Neural cell (in vitro differentiated cells): ENCODE data around the gene CIB4. TPM values are rescaled to one million over a fixed set of nuclear protein-coding genes. Genes with fewer than 3 reads are reported as not detected.

Experiments
- H2AFZ ChIP-seq: fragments of 200-600, 300-800 bp; sonication (generic), shearing (Covaris generic); 2 replicates; pipeline ENCODE4 v1.6.0; 2014; ENCODE audit warnings: low read depth, mild to moderate bottlenecking, antibody characterized with exemption, low read length, moderate library complexity
- H3F3A ChIP-seq: fragments of 200-600 bp; shearing (Covaris generic); 2 replicates; pipeline ENCODE4 v1.6.1; 2016; ENCODE audit warnings: mild to moderate bottlenecking, moderate library complexity, mixed read lengths, antibody characterized with exemption, low read length; ENCODE audit not compliant: insufficient read depth, poor library complexity, severe bottlenecking
- H3K27ac ChIP-seq: fragments of 200-600, 300-800 bp; sonication (generic), shearing (Covaris generic); 2 replicates; pipeline ENCODE4 v1.5.1; 2014; ENCODE audit warnings: mild to moderate bottlenecking, low read length, moderate library complexity
- H3K27me3 ChIP-seq: fragments of 300-800, 200-600 bp; sonication (generic), shearing (Covaris generic); 2 replicates; pipeline ENCODE4 v1.6.0; 2014; ENCODE audit warnings: mild to moderate bottlenecking, low read depth, low read length, moderate library complexity; ENCODE audit not compliant: insufficient read depth
- H3K36me3 ChIP-seq: fragments of 300-800, 200-600 bp; sonication (generic), shearing (Covaris generic); 2 replicates; pipeline ENCODE4 v1.5.1; 2014; ENCODE audit warnings: mild to moderate bottlenecking, antibody characterized with exemption, low read length, moderate library complexity; ENCODE audit not compliant: insufficient read depth
- H3K4me2 ChIP-seq: fragments of 300-800, 200-600 bp; sonication (generic), shearing (Covaris generic); 2 replicates; pipeline ENCODE4 v1.6.0; 2014; ENCODE audit warnings: mild to moderate bottlenecking, low read length
- H3K4me3 ChIP-seq: fragments of 300-800, 200-600 bp; sonication (generic), shearing (Covaris generic); 2 replicates; pipeline ENCODE4 v1.5.1; 2014; ENCODE audit warnings: mild to moderate bottlenecking, low read length, moderate library complexity
- H3K79me2 ChIP-seq: fragments of 200-600 bp; shearing (Covaris generic); replicated peaks from 2 replicates; pipeline ENCODE4 v1.6.0; 2014; ENCODE audit warnings: mild to moderate bottlenecking, low read length, moderate library complexity; ENCODE audit not compliant: insufficient read depth
- H3K9ac ChIP-seq: fragments of 300-800, 200-600 bp; sonication (generic), shearing (Covaris generic); 2 replicates; pipeline ENCODE4 v1.6.1; 2016; ENCODE audit warnings: mild to moderate bottlenecking, low read length, mixed read lengths
- H3K9me2 ChIP-seq: fragments of 200-600 bp; shearing (Covaris generic); 2 replicates; pipeline ENCODE4 v1.6.1; 2016; ENCODE audit warnings: mild to moderate bottlenecking, low read length, mixed read lengths; ENCODE audit not compliant: insufficient read depth
- H3K9me3 ChIP-seq: fragments of 200-600, 300-800 bp; sonication (generic), shearing (Covaris generic); 2 replicates; pipeline ENCODE4 v1.6.1; 2016; ENCODE audit warnings: mild to moderate bottlenecking, mixed run types, low read length, moderate library complexity, mixed read lengths
- H4K20me1 ChIP-seq: fragments of 200-600 bp; shearing (Covaris generic); 2 replicates; pipeline ENCODE4 v1.6.1; 2016; ENCODE audit warnings: mild to moderate bottlenecking, mixed run types; ENCODE audit not compliant: insufficient read depth
- EP300 ChIP-seq: fragments of 450-650 bp; conservative IDR thresholded peaks from 2 replicates; pipeline ENCODE4 v1.6.1; 2014; ENCODE audit warnings: antibody characterized with exemption, mild to moderate bottlenecking, moderate library complexity; ENCODE audit not compliant: poor library complexity, severe bottlenecking
- EZH2 ChIP-seq: fragments of 200-600, 300-800 bp; shearing (Covaris generic), sonication (generic); IDR thresholded peaks from 2 replicates; pipeline ENCODE4 v1.6.1; 2014; ENCODE audit warnings: antibody characterized with exemption, low read length, borderline replicate concordance, mild to moderate bottlenecking; ENCODE audit not compliant: insufficient read depth, poor library complexity, severe bottlenecking
- MXI1 ChIP-seq: fragments of 450-650 bp; conservative IDR thresholded peaks from 2 replicates; pipeline ENCODE4 v1.6.1; 2014; ENCODE audit warnings: antibody characterized with exemption, mild to moderate bottlenecking; ENCODE audit not compliant: poor library complexity, severe bottlenecking
- POLR2AphosphoS5 ChIP-seq: IDR thresholded peaks from 2 replicates; pipeline ENCODE4 v1.6.1; 2012
- RAD21 ChIP-seq: fragments of 450-650 bp; conservative IDR thresholded peaks from 2 replicates; pipeline ENCODE4 v1.6.1; 2014; ENCODE audit warnings: antibody characterized with exemption, mild to moderate bottlenecking, moderate library complexity
- SMC3 ChIP-seq: fragments of 450-650 bp; conservative IDR thresholded peaks from 2 replicates; pipeline ENCODE4 v1.6.1; 2014; ENCODE audit warnings: antibody characterized with exemption, mild to moderate bottlenecking, moderate library complexity; ENCODE audit not compliant: poor library complexity
- TAF1 ChIP-seq: IDR thresholded peaks from 2 replicates; pipeline ENCODE4 v1.6.1; 2012; ENCODE audit warnings: low read depth
- polyA plus RNA-seq: library from polyadenylated mRNA; depleted of rRNA; stranded (reverse); fragments of >200 nt; gene quantifications from 2 replicates; pipeline ENCODE4 v1.2.3, GENCODE V29; 2014
- TF ChIP-seq, protein P1 (sequence below): fragments of 450-650 bp; IDR thresholded peaks from 2 replicates; pipeline ENCODE4 v1.5.1; 2014; ENCODE audit warnings: antibody characterized with exemption, mild to moderate bottlenecking, moderate library complexity; ENCODE audit not compliant: poor library complexity, severe bottlenecking
- TF ChIP-seq, protein P2 (sequence below): IDR thresholded peaks from 2 replicates; pipeline ENCODE4 v1.6.1; 2012; ENCODE audit warnings: borderline replicate concordance

The CIB4 gene
- polyA plus RNA-seq, 1 donor from 2014 or later, result not detected

GRCh38 chr2:26633351-26633945 is 7.7 kb downstream of the CIB4 start:
- Histone ChIP-seq H3K79me2 (no peaks in the 10 kb centered on the region), H3K9me3 (no peaks in the 10 kb centered on the region), H3K9me2 (no peaks in the 10 kb centered on the region), H3K27me3 (no peaks in the 10 kb centered on the region), H3K36me3 (no peaks in the 10 kb centered on the region), H3K27ac (no peak overlapping the region), H3K4me2 (no peak overlapping the region), H3K9ac (no peak overlapping the region), H3K4me3 (no peak overlapping the region), H4K20me1 (no peaks in the 10 kb centered on the region), H3F3A (no peaks in the 10 kb centered on the region), H2AFZ (no peak overlapping the region)
- TF ChIP-seq EZH2, result no peak
- TF ChIP-seq SMC3, result no peak
- TF ChIP-seq EP300, result no peak
- TF ChIP-seq MXI1, result no peak
- TF ChIP-seq, protein P1, sequence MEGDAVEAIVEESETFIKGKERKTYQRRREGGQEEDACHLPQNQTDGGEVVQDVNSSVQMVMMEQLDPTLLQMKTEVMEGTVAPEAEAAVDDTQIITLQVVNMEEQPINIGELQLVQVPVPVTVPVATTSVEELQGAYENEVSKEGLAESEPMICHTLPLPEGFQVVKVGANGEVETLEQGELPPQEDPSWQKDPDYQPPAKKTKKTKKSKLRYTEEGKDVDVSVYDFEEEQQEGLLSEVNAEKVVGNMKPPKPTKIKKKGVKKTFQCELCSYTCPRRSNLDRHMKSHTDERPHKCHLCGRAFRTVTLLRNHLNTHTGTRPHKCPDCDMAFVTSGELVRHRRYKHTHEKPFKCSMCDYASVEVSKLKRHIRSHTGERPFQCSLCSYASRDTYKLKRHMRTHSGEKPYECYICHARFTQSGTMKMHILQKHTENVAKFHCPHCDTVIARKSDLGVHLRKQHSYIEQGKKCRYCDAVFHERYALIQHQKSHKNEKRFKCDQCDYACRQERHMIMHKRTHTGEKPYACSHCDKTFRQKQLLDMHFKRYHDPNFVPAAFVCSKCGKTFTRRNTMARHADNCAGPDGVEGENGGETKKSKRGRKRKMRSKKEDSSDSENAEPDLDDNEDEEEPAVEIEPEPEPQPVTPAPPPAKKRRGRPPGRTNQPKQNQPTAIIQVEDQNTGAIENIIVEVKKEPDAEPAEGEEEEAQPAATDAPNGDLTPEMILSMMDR, result no peak
- TF ChIP-seq TAF1, result no peak
- TF ChIP-seq, protein P2, sequence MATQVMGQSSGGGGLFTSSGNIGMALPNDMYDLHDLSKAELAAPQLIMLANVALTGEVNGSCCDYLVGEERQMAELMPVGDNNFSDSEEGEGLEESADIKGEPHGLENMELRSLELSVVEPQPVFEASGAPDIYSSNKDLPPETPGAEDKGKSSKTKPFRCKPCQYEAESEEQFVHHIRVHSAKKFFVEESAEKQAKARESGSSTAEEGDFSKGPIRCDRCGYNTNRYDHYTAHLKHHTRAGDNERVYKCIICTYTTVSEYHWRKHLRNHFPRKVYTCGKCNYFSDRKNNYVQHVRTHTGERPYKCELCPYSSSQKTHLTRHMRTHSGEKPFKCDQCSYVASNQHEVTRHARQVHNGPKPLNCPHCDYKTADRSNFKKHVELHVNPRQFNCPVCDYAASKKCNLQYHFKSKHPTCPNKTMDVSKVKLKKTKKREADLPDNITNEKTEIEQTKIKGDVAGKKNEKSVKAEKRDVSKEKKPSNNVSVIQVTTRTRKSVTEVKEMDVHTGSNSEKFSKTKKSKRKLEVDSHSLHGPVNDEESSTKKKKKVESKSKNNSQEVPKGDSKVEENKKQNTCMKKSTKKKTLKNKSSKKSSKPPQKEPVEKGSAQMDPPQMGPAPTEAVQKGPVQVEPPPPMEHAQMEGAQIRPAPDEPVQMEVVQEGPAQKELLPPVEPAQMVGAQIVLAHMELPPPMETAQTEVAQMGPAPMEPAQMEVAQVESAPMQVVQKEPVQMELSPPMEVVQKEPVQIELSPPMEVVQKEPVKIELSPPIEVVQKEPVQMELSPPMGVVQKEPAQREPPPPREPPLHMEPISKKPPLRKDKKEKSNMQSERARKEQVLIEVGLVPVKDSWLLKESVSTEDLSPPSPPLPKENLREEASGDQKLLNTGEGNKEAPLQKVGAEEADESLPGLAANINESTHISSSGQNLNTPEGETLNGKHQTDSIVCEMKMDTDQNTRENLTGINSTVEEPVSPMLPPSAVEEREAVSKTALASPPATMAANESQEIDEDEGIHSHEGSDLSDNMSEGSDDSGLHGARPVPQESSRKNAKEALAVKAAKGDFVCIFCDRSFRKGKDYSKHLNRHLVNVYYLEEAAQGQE, result no peak
- no peak for TF ChIP-seq POLR2AphosphoS5
- no peak for TF ChIP-seq RAD21

DNA sequence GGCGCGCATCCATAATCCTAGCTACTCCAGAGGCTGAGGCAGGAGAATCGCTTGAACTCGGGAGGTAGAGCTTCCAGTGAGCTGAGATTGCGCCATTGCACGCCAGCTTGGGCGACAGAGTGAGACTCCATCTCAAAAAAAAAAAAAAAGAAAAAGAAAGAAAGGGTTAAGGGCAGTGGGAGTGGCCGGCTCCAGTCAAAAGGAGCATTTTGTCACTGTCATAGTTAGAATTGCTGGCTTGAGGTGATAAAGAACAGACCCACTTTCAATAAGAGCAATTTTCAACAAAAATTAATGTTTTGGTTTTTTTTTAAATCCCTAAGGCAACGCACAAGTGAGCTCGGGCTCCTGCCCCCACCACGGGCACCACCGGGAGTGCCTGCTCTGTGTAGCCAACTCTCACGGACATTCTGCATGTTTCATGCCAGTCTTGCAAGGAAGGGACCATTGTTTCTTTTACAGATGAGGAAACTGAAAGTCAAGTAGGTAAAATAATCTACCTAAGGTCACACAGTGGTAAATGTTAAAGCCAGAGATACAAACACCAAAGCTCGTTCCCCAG is 8.5 kb downstream of the CIB4 start:
- no peak for TF ChIP-seq MXI1
- no peak for TF ChIP-seq EP300
- TF ChIP-seq TAF1, result no peak
- TF ChIP-seq, protein P2, result no peak
- TF ChIP-seq RAD21, result no peak
- no peak for TF ChIP-seq SMC3
- no peak for TF ChIP-seq EZH2
- TF ChIP-seq POLR2AphosphoS5, result no peak
- TF ChIP-seq, protein P1, result no peak
- Histone ChIP-seq H2AFZ (no peak overlapping the region), H4K20me1 (no peaks in the 10 kb centered on the region), H3K27me3 (no peaks in the 10 kb centered on the region), H3K4me2 (no peak overlapping the region), H3K4me3 (no peak overlapping the region), H3K36me3 (no peaks in the 10 kb centered on the region), H3K9ac (no peak overlapping the region), H3K9me3 (no peaks in the 10 kb centered on the region), H3K27ac (no peak overlapping the region), H3F3A (no peaks in the 10 kb centered on the region), H3K9me2 (no peaks in the 10 kb centered on the region), H3K79me2 (no peaks in the 10 kb centered on the region)
